ENCODE data around the gene HDAC4.

Gene HDAC4

DNA sequence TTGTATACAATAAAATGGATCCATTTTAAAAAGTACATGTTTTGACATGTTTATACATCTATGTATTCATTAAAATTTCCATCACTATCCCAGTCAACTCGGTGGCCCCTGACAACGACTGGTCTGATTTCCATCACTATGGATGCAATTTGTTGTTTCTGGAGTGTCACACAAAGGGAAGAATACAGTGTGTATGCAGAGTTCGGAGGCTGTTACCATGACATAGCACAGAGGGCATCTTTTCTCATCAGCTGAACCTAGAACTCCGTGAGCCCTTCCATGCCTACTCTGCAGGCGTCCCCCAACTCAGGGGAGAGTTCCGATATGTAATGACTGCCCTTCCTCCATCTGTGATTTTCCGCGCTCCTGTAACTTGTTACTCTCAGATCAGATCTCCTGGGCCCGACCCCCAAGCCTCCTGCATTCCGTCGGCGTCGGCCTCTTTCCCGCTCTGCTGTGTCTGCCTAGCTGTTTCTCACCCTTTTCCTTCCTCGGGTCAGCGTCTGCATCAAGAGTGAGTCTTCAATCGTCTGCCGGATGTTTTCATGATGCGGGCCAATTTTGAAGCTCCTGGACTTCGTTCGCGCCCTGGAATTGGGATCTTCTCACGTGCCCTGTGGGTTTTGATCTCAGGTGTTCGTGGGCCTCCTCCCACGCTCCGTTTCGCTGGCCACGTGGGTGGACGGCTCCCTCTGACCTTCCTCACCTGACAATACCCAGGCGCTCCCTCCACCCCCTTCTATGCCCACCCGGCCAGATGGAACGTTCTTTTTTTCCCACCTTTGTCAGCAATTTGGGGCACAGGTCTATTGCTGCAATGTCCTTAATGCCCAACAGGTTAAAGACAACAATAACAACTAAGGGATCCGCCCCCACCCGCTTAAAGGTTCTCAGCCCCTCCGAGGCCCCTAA lies 391.9 kb downstream of the HDAC4 start:
- no peak for DNase-seq (ENCODE audit: low read depth)

- no peak for DNase-seq (ENCODE audit: low read depth)
Measured at GRCh38 chr2:239008004-239008403, 392.8 kb downstream of the HDAC4 start.

DNA sequence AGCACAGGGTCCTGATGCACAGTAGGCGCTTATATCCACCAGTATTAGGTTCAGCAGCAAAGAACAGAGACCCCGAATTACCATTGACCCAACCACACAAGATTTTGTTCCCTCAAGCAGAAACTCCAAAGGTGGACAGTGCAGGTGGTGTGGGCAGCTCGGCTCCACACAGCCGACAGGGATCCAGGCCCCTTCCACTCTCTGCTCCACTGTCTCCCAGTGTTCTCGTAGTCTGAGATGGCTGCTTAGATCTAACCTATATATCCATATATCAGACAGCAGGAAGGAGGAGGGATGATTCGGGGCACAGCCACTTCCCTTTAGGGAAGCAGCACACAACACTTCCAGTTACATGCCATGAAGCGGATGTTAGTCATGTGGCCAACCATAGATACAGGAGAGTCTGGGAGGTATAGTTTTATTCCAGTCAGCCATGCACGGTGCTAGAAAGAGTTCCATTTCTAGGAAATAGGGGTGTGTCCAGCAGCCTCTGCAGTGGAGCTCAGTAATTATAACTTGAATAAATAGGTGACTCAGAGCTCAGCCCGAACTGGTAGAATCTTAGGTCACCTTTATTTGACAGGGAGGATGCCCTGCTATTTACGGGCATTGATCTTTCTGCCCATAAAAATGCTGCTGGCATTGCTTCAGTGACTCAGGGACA lies 394.1 kb downstream of the HDAC4 start:
- no peak for DNase-seq (ENCODE audit: low read depth)

DNA sequence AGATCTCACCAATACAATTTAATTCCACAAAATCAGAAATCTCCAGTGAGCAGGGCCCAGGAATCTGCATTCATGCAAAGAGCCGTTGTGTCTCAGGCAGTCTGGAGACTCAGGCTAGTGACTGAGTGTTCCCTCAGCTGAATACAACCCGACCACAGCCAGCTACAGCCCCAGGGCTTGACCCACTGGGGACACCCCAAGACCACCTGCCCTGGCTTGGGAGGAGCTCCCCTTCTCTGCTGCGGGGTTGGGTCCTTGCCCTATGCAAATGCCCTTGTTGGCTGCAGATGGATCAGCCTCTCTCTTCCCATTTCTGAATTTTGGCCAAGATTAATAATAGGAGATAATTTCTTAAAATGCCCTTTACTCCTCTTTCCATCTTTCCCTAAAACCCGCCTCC lies 395.2 kb downstream of the HDAC4 start:
- no peak for DNase-seq (ENCODE audit: low read depth)

GRCh38 chr2:239004274-239005015 lies 396.4 kb downstream of the HDAC4 start:
- no peak for DNase-seq (ENCODE audit: low read depth)

- no peak for DNase-seq (ENCODE audit: low read depth)
Measured at GRCh38 chr2:239003624-239004273, 397.1 kb downstream of the HDAC4 start.

- no peak for DNase-seq (ENCODE audit: low read depth)
Measured at GRCh38 chr2:239002954-239003623, 397.7 kb downstream of the HDAC4 start.

DNA sequence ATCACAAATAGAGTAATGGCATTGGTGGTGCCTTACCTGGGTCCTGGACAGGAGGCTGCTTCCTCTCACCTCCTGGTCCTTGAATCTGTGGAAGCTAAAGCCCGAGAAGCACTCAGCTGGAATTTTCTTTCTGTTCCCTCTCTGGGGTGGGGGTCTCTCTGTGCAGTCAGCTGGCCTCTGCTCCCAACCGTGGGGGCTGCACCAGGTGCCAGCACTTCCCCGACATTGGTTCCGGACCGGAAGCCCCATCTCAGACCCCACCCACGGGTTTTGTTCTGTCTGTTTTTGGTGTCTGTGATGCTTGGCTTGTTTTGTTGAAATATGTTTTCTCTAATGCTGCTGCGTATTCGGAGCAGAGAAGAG lies 398.2 kb downstream of the HDAC4 start:
- DNase-seq (ENCODE audit: low read depth): no peak

DNA sequence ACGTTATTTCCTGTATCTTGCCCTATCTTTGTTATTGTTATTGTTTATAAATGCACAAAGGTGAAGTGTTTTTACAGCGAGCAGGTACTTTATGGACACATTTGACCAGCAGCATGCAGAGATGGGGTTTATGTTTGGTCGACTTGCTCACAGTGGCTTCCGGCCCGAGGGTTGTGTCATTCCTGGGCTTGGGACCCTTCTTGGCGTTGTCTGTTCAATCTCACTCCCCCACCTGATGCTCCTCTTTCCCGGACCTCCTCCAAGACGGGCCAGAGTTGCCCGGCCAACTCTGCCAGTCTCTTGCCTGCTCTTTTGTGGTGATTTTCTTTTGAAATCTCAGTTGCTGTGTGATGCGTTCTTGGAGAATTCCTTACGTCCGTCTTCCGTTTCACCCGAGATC lies 399.0 kb downstream of the HDAC4 start:
- no peak for DNase-seq (ENCODE audit: low read depth)

DNA sequence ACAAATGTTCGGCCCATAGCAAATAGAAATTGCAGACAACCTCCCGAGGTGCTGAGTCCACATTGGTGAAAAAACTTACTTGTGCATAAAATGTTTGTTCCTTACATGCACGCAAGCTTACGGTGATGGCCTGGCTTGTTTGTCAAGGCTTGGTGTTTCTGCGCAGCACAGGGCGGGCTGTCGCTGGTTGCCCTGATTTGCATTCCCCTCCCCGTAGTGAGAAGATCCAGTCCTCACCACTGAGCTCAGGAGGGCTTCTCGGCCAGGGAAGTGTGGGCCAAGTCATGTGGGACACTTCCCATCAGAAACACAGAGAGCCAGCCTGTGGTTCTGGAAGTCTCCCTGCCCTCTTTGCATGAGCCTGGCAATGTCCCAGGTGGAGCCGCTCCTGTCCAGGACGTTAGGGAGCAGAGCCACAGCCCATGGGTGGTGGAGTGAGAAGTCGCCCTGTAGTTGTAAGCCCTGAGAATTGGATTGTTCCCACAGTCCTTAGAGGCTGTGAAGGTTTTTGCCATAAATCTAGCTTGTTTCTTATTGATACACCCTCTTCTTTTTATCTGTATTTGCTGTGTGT lies 400.2 kb downstream of the HDAC4 start:
- no peak for DNase-seq (ENCODE audit: low read depth)

GRCh38 chr2:239000089-239000488 lies 400.7 kb downstream of the HDAC4 start:
- no peak for DNase-seq (ENCODE audit: low read depth)

GRCh38 chr2:238999291-238999741 lies 401.5 kb downstream of the HDAC4 start:
- DNase-seq (ENCODE audit: low read depth): no peak

- no peak for DNase-seq (ENCODE audit: low read depth)
Measured at GRCh38 chr2:238998801-238999200, 402.0 kb downstream of the HDAC4 start.
